Measurements from ENCODE around the gene EPHB1.

Gene EPHB1

GRCh38 chr3:135301670-135302069 is 506.6 kb downstream of the EPHB1 start:
- no peak for DNase-seq

- no peak for DNase-seq
These were observed 509.3 kb downstream of the EPHB1 start for GRCh38 chr3:135304378-135304777.

All from EL (cell line).